IPS-18a (cell line): ENCODE measurements around the gene MYO16.

Experiments
- H3K27ac ChIP-seq: one replicate; pipeline ENCODE4 v1.5.1; 2013; ENCODE audit warnings: low read length
- H3K27me3 ChIP-seq: one replicate; pipeline ENCODE4 v1.6.1; 2013; ENCODE audit warnings: mild to moderate bottlenecking, low read length; ENCODE audit not compliant: control insufficient read depth, insufficient read depth
- H3K36me3 ChIP-seq: one replicate; pipeline ENCODE4 v1.6.1; 2013; ENCODE audit warnings: low read depth, low read length; ENCODE audit not compliant: control insufficient read depth
- H3K4me1 ChIP-seq: one replicate; pipeline ENCODE4 v1.6.1; 2013; ENCODE audit warnings: low read depth, low read length; ENCODE audit not compliant: control insufficient read depth
- H3K4me3 ChIP-seq: one replicate; pipeline ENCODE4 v1.5.1; 2013; ENCODE audit warnings: low read length
- H3K9ac ChIP-seq: one replicate; pipeline ENCODE4 v1.6.1; 2013; ENCODE audit warnings: mild to moderate bottlenecking, low read length, moderate library complexity
- H3K9me3 ChIP-seq: one replicate; pipeline ENCODE4 v1.6.1; 2013; ENCODE audit warnings: low read depth, low read length; ENCODE audit not compliant: control insufficient read depth

Gene MYO16

GRCh38 chr13:108702171-108702570 lies 72.8 kb downstream of the MYO16 start:
- H3K4me3 ChIP-seq = no peak overlapping the region
- H3K27ac ChIP-seq = no peak overlapping the region
- H3K9me3 ChIP-seq = peaks cover 4% of the 10 kb centered on the region
- no peak overlapping the region for H3K9ac ChIP-seq
- H3K4me1 ChIP-seq = no peaks in the 10 kb centered on the region
- H3K27me3 ChIP-seq = no peaks in the 10 kb centered on the region
- no peaks in the 10 kb centered on the region for H3K36me3 ChIP-seq

GRCh38 chr13:108705031-108705430 lies 75.6 kb downstream of the MYO16 start:
- Histone ChIP-seq H3K27ac (no peak overlapping the region), H3K9me3 (peaks cover 4% of the 10 kb centered on the region), H3K4me1 (no peaks in the 10 kb centered on the region), H3K36me3 (no peaks in the 10 kb centered on the region), H3K9ac (no peak overlapping the region), H3K4me3 (no peak overlapping the region), H3K27me3 (no peaks in the 10 kb centered on the region)

- no peak overlapping the region for H3K9ac ChIP-seq
- H3K36me3 ChIP-seq = no peaks in the 10 kb centered on the region
- no peak overlapping the region for H3K4me3 ChIP-seq
- no peaks in the 10 kb centered on the region for H3K4me1 ChIP-seq
- no peak overlapping the region for H3K27ac ChIP-seq
- H3K9me3 ChIP-seq = no peaks in the 10 kb centered on the region
- no peaks in the 10 kb centered on the region for H3K27me3 ChIP-seq
Observed at GRCh38 chr13:108707584-108707983, 78.2 kb downstream of the MYO16 start.

GRCh38 chr13:108708921-108709320 lies 79.5 kb downstream of the MYO16 start:
- Histone ChIP-seq H3K9ac (no peak overlapping the region), H3K27me3 (no peaks in the 10 kb centered on the region), H3K36me3 (no peaks in the 10 kb centered on the region)

GRCh38 chr13:108711386-108711785 lies 82.0 kb downstream of the MYO16 start:
- Histone ChIP-seq H3K9ac (no peak overlapping the region), H3K27me3 (no peaks in the 10 kb centered on the region), H3K4me1 (no peaks in the 10 kb centered on the region), H3K36me3 (no peaks in the 10 kb centered on the region), H3K4me3 (no peak overlapping the region), H3K9me3 (no peaks in the 10 kb centered on the region), H3K27ac (no peak overlapping the region)

More at GRCh38 chr13:108708921-108709320, 79.5 kb downstream of the MYO16 start:
- H3K9me3 ChIP-seq = no peaks in the 10 kb centered on the region
- no peak overlapping the region for H3K27ac ChIP-seq
- H3K4me1 ChIP-seq = no peaks in the 10 kb centered on the region
- no peak overlapping the region for H3K4me3 ChIP-seq

- no peaks in the 10 kb centered on the region for H3K36me3 ChIP-seq
- no peak overlapping the region for H3K4me3 ChIP-seq
- no peaks in the 10 kb centered on the region for H3K27me3 ChIP-seq
- H3K9ac ChIP-seq = no peak overlapping the region
- no peaks in the 10 kb centered on the region for H3K9me3 ChIP-seq
- no peaks in the 10 kb centered on the region for H3K4me1 ChIP-seq
- H3K27ac ChIP-seq = no peak overlapping the region
Observed at GRCh38 chr13:108725471-108725870, 96.1 kb downstream of the MYO16 start.

GRCh38 chr13:108728370-108728769 lies 99.0 kb downstream of the MYO16 start:
- Histone ChIP-seq H3K36me3 (no peaks in the 10 kb centered on the region), H3K27ac (no peak overlapping the region), H3K27me3 (no peaks in the 10 kb centered on the region)

GRCh38 chr13:108733022-108733560 lies 103.7 kb downstream of the MYO16 start:
- no peak overlapping the region for H3K27ac ChIP-seq
- no peak overlapping the region for H3K4me3 ChIP-seq
- no peaks in the 10 kb centered on the region for H3K36me3 ChIP-seq
- no peaks in the 10 kb centered on the region for H3K4me1 ChIP-seq
- H3K9ac ChIP-seq = no peak overlapping the region
- no peaks in the 10 kb centered on the region for H3K27me3 ChIP-seq
- no peaks in the 10 kb centered on the region for H3K9me3 ChIP-seq

More at GRCh38 chr13:108728370-108728769, 99.0 kb downstream of the MYO16 start:
- no peaks in the 10 kb centered on the region for H3K9me3 ChIP-seq
- no peaks in the 10 kb centered on the region for H3K4me1 ChIP-seq
- H3K9ac ChIP-seq = no peak overlapping the region
- H3K4me3 ChIP-seq = no peak overlapping the region

GRCh38 chr13:108734676-108735075 lies 105.3 kb downstream of the MYO16 start:
- no peaks in the 10 kb centered on the region for H3K9me3 ChIP-seq
- no peak overlapping the region for H3K4me3 ChIP-seq
- no peaks in the 10 kb centered on the region for H3K4me1 ChIP-seq
- H3K27me3 ChIP-seq = no peaks in the 10 kb centered on the region
- no peaks in the 10 kb centered on the region for H3K36me3 ChIP-seq
- H3K9ac ChIP-seq = no peak overlapping the region
- no peak overlapping the region for H3K27ac ChIP-seq

GRCh38 chr13:108741930-108742329 lies 112.5 kb downstream of the MYO16 start:
- no peak overlapping the region for H3K4me3 ChIP-seq
- H3K27ac ChIP-seq = no peak overlapping the region
- H3K9me3 ChIP-seq = peaks cover 6% of the 10 kb centered on the region
- H3K27me3 ChIP-seq = no peaks in the 10 kb centered on the region
- H3K9ac ChIP-seq = no peak overlapping the region
- no peaks in the 10 kb centered on the region for H3K36me3 ChIP-seq
- H3K4me1 ChIP-seq = no peaks in the 10 kb centered on the region

GRCh38 chr13:108742701-108743451 lies 113.5 kb downstream of the MYO16 start:
- Histone ChIP-seq H3K9ac (no peak overlapping the region), H3K9me3 (peaks cover 6% of the 10 kb centered on the region), H3K4me3 (no peak overlapping the region), H3K4me1 (no peaks in the 10 kb centered on the region), H3K27me3 (no peaks in the 10 kb centered on the region), H3K27ac (no peak overlapping the region), H3K36me3 (no peaks in the 10 kb centered on the region)

- Histone ChIP-seq H3K4me1 (no peaks in the 10 kb centered on the region), H3K27ac (no peak overlapping the region), H3K27me3 (no peaks in the 10 kb centered on the region), H3K9me3 (peaks cover 6% of the 10 kb centered on the region), H3K9ac (no peak overlapping the region), H3K4me3 (no peak overlapping the region), H3K36me3 (no peaks in the 10 kb centered on the region)
Observed at GRCh38 chr13:108743522-108743921, 114.1 kb downstream of the MYO16 start.
